BLaER1 treated with 17β-estradiol and CSF1 and Interleukin-3, amounts not matched to agents 10 nM and 100 nM (cell line): ENCODE results near the gene TMEM150C.

Source experiments
- H3K27ac ChIP-seq, 11 experiments: shearing (Covaris generic); formaldehyde crosslinking; 2 replicates each; pipeline ENCODE4 v1.8.1; 2022
- H3K27me3 ChIP-seq, 11 experiments: shearing (Covaris generic); formaldehyde crosslinking; 2 replicates each; pipeline ENCODE4 v1.8.1; 2022
- H3K36me3 ChIP-seq, 11 experiments: shearing (Covaris generic); formaldehyde crosslinking; 2 replicates each; pipeline ENCODE4 v1.8.1; 2022
- H3K4me1 ChIP-seq, 10 experiments: shearing (Covaris generic); formaldehyde crosslinking; 2 replicates each; pipeline ENCODE4 v1.8.1; 2022
- H3K4me2 ChIP-seq, 11 experiments: shearing (Covaris generic); formaldehyde crosslinking; 2 replicates each; pipeline ENCODE4 v1.8.1; 2022
- H3K4me3 ChIP-seq, 10 experiments: shearing (Covaris generic); formaldehyde crosslinking; 2 replicates each; pipeline ENCODE4 v1.8.1; 2022
- H3K9ac ChIP-seq, 11 experiments: shearing (Covaris generic); formaldehyde crosslinking; 2 replicates each; pipeline ENCODE4 v1.8.1; 2022
- H3K9me3 ChIP-seq, 11 experiments: shearing (Covaris generic); formaldehyde crosslinking; replicated peaks in 1 of 11; 2 replicates each; pipeline ENCODE4 v1.8.1; 2022
- H4K20me1 ChIP-seq, 11 experiments: shearing (Covaris generic); formaldehyde crosslinking; 2 replicates each; pipeline ENCODE4 v1.8.1; 2022
- Cebpa-rat ChIP-seq, 11 experiments: shearing (Covaris generic); IDR thresholded peaks; 2 replicates each; pipeline ENCODE4 v1.8.1; 2022

Gene TMEM150C

GRCh38 chr4:82508806-82509428 is 52.9 kb downstream of the TMEM150C start:
- TF ChIP-seq Cebpa-rat (IDR thresholded peaks at IDR 0.05), result no peak
- Histone ChIP-seq H4K20me1 (no peaks in the 10 kb centered on the region), H3K4me3 (no peak overlapping the region), H3K36me3 (no peaks in the 10 kb centered on the region), H3K4me2 (no peak overlapping the region), H3K27ac (no peak overlapping the region), H3K9me3 (no peaks in the 10 kb centered on the region), H3K4me1 (peaks cover 0 to 6% (median 2%) of the 10 kb centered on the region in 10 experiments; a peak in 3 of 20 replicates), H3K9ac (no peak overlapping the region), H3K27me3 (no peaks in the 10 kb centered on the region)

- no peaks in the 10 kb centered on the region for H3K27me3 ChIP-seq
- H3K9ac ChIP-seq, result no peak overlapping the region
- H4K20me1 ChIP-seq, result no peaks in the 10 kb centered on the region
- TF ChIP-seq Cebpa-rat (IDR thresholded peaks at IDR 0.05), result no peak
- no peak overlapping the region for H3K4me3 ChIP-seq
- H3K27ac ChIP-seq, result no peak overlapping the region
- no peaks in the 10 kb centered on the region for H3K9me3 ChIP-seq
- peaks cover 0 to 6% (median 2%) of the 10 kb centered on the region in 10 experiments; a peak in 3 of 20 replicates for H3K4me1 ChIP-seq
- no peaks in the 10 kb centered on the region for H3K36me3 ChIP-seq
- no peak overlapping the region for H3K4me2 ChIP-seq
Measured at GRCh38 chr4:82508011-82508410, 53.8 kb downstream of the TMEM150C start.

DNA sequence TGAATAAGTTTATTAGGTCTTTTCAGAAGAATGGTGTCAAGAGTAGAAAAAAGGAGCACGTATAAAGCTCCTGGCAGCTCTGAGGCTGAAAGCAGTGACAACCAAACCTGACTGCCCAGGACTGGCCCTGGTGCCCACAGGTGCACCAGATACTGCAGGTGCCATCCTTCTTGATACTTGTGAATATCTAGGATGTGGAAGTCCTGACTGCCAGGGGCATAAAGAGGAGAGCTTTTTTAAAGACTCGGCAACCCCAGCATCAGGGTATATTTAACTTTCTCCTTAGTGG is 60.7 kb downstream of the TMEM150C start:
- no peaks in the 10 kb centered on the region for H3K36me3 ChIP-seq
- no peaks in the 10 kb centered on the region for H3K27me3 ChIP-seq
- no peaks in the 10 kb centered on the region for H4K20me1 ChIP-seq
- no peak for TF ChIP-seq Cebpa-rat (IDR thresholded peaks at IDR 0.05)
- H3K4me2 ChIP-seq, result no peak overlapping the region
- no peak overlapping the region for H3K9ac ChIP-seq
- H3K9me3 ChIP-seq, result no peaks in the 10 kb centered on the region
- H3K27ac ChIP-seq, result no peak overlapping the region
- H3K4me3 ChIP-seq, result no peak overlapping the region
- no peaks in the 10 kb centered on the region for H3K4me1 ChIP-seq

- Histone ChIP-seq H3K4me1 (no peaks in the 10 kb centered on the region), H3K9me3 (no peaks in the 10 kb centered on the region), H3K27ac (no peak overlapping the region), H3K4me2 (no peak overlapping the region), H3K27me3 (no peaks in the 10 kb centered on the region), H3K9ac (no peak overlapping the region), H3K4me3 (no peak overlapping the region), H4K20me1 (no peaks in the 10 kb centered on the region), H3K36me3 (no peaks in the 10 kb centered on the region)
- TF ChIP-seq Cebpa-rat (IDR thresholded peaks at IDR 0.05), result no peak
Measured at GRCh38 chr4:82500435-82501153, 61.2 kb downstream of the TMEM150C start.

- no peak overlapping the region for H3K9ac ChIP-seq
- no peaks in the 10 kb centered on the region for H3K9me3 ChIP-seq
- TF ChIP-seq Cebpa-rat (IDR thresholded peaks at IDR 0.05), result no peak
- H3K36me3 ChIP-seq, result no peaks in the 10 kb centered on the region
- no peak overlapping the region for H3K27ac ChIP-seq
- no peak overlapping the region for H3K4me3 ChIP-seq
- no peak overlapping the region for H3K4me2 ChIP-seq
- H4K20me1 ChIP-seq, result no peaks in the 10 kb centered on the region
- H3K4me1 ChIP-seq, result no peaks in the 10 kb centered on the region
- H3K27me3 ChIP-seq, result no peaks in the 10 kb centered on the region
Measured at GRCh38 chr4:82499738-82500434, 61.9 kb downstream of the TMEM150C start.

DNA sequence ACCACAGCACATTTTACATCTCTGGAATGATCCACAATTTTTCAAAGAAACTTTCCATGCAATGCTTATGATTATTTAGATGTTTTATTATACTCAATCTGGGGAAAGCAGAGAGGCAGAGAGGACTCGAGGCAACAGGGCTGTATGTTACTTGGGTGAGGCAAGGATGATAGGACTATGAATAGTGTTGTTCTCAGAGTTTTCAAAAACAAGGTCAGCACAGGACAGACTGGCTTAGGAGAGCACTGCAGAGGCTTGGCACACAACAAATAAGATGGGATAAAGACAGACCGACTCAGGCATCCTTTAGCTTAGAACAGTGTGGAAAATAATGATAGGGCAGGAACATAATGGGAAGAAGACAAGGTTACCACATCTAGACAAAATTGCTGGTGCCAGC is 65.4 kb downstream of the TMEM150C start:
- no peaks in the 10 kb centered on the region for H3K27me3 ChIP-seq
- no peak overlapping the region for H3K4me3 ChIP-seq
- TF ChIP-seq Cebpa-rat (IDR thresholded peaks at IDR 0.05), result no peak
- H3K9ac ChIP-seq, result no peak overlapping the region
- peaks cover 8 to 13% (median 11%) of the 10 kb centered on the region in 10 experiments; a peak in 19 of 20 replicates for H3K4me1 ChIP-seq
- no peaks in the 10 kb centered on the region for H3K9me3 ChIP-seq
- H3K36me3 ChIP-seq, result no peaks in the 10 kb centered on the region
- H3K4me2 ChIP-seq, result peak overlapping the region in 1 of 11 experiments; percentile 4; a peak in 1 of 22 replicates
- H3K27ac ChIP-seq, result no peak overlapping the region
- no peaks in the 10 kb centered on the region for H4K20me1 ChIP-seq

DNA sequence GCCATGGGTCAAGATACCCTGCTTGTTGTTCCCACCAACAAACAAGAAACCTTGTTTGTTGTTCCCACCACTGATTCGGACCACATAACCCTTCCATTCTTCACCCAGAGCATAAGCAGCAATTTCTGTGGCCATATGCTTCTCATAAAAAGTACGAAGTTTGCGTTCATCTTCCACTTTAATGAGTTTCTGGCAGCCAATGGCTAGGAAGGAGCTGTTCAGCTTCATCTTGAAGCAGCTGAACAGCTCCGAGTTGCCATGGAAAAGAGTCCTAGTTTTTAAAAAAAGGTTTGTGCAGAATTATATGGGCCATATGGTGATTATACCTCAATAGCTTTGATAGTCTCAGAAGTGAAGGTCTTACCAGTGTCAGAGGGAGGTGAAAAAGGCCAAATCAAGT is 66.1 kb downstream of the TMEM150C start:
- H3K9me3 ChIP-seq, result no peaks in the 10 kb centered on the region
- no peak for TF ChIP-seq Cebpa-rat (IDR thresholded peaks at IDR 0.05)
- H3K9ac ChIP-seq, result no peak overlapping the region
- H3K27ac ChIP-seq, result no peak overlapping the region
- no peak overlapping the region for H3K4me2 ChIP-seq
- peaks cover 8 to 13% (median 11%) of the 10 kb centered on the region in 10 experiments; a peak in 19 of 20 replicates for H3K4me1 ChIP-seq
- no peak overlapping the region for H3K4me3 ChIP-seq
- H3K36me3 ChIP-seq, result no peaks in the 10 kb centered on the region
- H3K27me3 ChIP-seq, result no peaks in the 10 kb centered on the region
- no peaks in the 10 kb centered on the region for H4K20me1 ChIP-seq

DNA sequence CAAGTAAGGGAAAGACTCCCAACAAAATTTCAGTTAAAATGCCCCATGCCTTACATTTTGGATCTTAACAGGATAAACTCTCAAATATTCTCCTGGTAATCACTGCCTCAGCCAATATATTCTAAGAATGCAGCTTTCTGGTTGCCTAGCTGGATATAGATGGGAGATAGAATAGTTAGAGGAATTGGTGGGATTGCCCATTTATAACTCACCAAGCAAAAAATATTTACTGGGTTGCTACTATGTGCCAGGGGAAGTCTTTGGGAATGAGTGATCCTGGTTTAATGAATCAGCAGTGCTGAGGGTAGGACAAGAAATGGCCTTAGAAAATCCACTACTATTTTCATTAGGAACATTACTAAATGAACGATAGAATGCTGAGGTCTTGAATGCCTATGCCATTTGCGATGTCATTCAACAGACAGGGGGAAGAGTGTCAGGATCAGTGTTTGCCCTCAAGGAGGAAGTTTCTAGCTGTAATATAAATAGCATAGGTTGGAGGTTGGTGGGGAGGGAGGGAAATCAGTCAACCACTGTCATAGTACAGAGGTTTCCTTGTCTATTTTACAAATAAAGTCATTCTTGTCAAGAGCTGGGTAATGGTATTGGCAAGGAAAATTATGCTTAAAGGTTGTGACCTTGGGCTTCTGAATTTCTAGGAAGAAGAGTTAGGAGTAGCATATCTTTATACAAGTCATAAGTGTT is 67.9 kb downstream of the TMEM150C start:
- Histone ChIP-seq H4K20me1 (no peaks in the 10 kb centered on the region), H3K4me2 (peak overlapping the region in 10 of 11 experiments; percentile 7 to 55 (median 26); a peak in 17 of 22 replicates), H3K36me3 (no peaks in the 10 kb centered on the region)

DNA sequence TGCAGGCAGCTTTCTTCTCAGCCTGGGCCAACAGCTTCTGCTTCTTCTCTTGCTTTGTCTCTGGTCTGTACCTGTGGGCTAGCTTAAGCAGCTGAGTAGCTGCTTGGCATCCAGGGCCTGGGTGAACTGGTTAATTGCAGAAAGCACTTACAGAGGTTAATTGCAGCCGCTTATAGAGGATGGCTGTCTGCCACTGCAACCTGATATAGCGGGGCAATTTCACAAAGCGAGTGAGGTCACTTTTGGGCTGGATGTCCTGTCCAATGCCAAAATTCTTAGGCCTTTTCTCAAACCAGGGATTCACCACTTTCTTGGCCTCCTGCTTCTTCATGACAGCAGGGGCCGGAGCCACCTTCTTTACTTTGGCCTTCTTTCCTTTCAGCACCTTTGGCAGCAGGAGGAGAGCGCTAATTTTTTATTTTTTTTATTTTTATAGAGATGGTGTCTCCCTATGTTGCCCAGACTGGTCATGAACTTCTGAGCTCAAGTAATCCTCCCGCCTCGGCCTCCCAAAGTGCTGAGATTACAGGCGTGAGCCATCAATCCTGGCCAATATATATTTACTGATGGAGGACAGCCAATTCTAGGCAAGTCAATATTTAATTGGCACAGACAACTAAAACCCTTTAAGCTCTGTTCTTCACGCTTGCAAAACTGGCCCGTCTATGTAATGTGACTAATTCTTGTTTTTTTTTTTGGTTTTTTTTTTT is 70.4 kb downstream of the TMEM150C start:
- Histone ChIP-seq H3K4me2 (no peak overlapping the region), H3K9me3 (no peaks in the 10 kb centered on the region), H3K27me3 (no peaks in the 10 kb centered on the region), H3K36me3 (no peaks in the 10 kb centered on the region), H3K4me1 (peaks cover 8 to 13% (median 11%) of the 10 kb centered on the region in 10 experiments; a peak in 19 of 20 replicates), H3K27ac (no peak overlapping the region), H4K20me1 (no peaks in the 10 kb centered on the region), H3K9ac (no peak overlapping the region), H3K4me3 (no peak overlapping the region)
- no peak for TF ChIP-seq Cebpa-rat (IDR thresholded peaks at IDR 0.05)

More for the DNA sequence above, 67.9 kb downstream of the TMEM150C start:
- H3K27ac ChIP-seq, result no peak overlapping the region
- TF ChIP-seq Cebpa-rat (IDR thresholded peaks at IDR 0.05), result no peak
- no peaks in the 10 kb centered on the region for H3K9me3 ChIP-seq
- H3K9ac ChIP-seq, result no peak overlapping the region
- no peak overlapping the region for H3K4me3 ChIP-seq
- no peaks in the 10 kb centered on the region for H3K27me3 ChIP-seq
- H3K4me1 ChIP-seq, result peaks cover 8 to 13% (median 11%) of the 10 kb centered on the region in 10 experiments; a peak in 19 of 20 replicates
